ENCODE measurements around the gene FRMPD1.

The FRMPD1 gene

GRCh38 chr9:37620396-37620795, 30.4 kb upstream of the FRMPD1 start:
- Histone ChIP-seq H3K4me3 (ENCODE audit: low read length) (no peak overlapping the region), H3K9me2 (replicated peaks; ENCODE audit: insufficient read depth, low read length) (no peaks in the 10 kb centered on the region), H3K27ac (ENCODE audit: low read length) (no peak overlapping the region), H3K27me3 (replicated peaks; ENCODE audit: insufficient read depth, low read length) (no peaks in the 10 kb centered on the region), H3K79me2 (ENCODE audit: low read length) (no peaks in the 10 kb centered on the region), H4K20me1 (ENCODE audit: insufficient read depth, low read length) (no peaks in the 10 kb centered on the region), H3K9ac (ENCODE audit: low read length) (no peak overlapping the region), H3K4me2 (ENCODE audit: low read depth, low read length) (no peak overlapping the region), H3F3A (ENCODE audit: insufficient read depth, low read length) (no peaks in the 10 kb centered on the region), H2AFZ (ENCODE audit: low read length) (no peak overlapping the region), H3K4me1 (ENCODE audit: low read length) (no peaks in the 10 kb centered on the region), H3K36me3 (replicated peaks; ENCODE audit: insufficient read depth, low read length) (no peaks in the 10 kb centered on the region), H3K9me3 (replicated peaks; ENCODE audit: insufficient read depth, low read length) (no peaks in the 10 kb centered on the region)
- no peak for TF ChIP-seq EZH2 (optimal IDR thresholded peaks at IDR 0.05; ENCODE audit: low read depth, low read length)
- TF ChIP-seq CTCF (IDR thresholded peaks at IDR 0.05; ENCODE audit: low read length) = no peak
- TF ChIP-seq EZH2phosphoT487 (IDR thresholded peaks at IDR 0.05; ENCODE audit: low read length) = no peak
- DNase-seq = no peak

GRCh38 chr9:37621273-37622121, 29.3 kb upstream of the FRMPD1 start:
- Histone ChIP-seq H3K36me3 (replicated peaks; ENCODE audit: insufficient read depth, low read length) (no peaks in the 10 kb centered on the region), H3K9ac (ENCODE audit: low read length) (no peak overlapping the region), H2AFZ (ENCODE audit: low read length) (no peak overlapping the region), H3F3A (ENCODE audit: insufficient read depth, low read length) (no peaks in the 10 kb centered on the region), H3K4me2 (ENCODE audit: low read depth, low read length) (no peak overlapping the region), H3K27ac (ENCODE audit: low read length) (no peak overlapping the region), H4K20me1 (ENCODE audit: insufficient read depth, low read length) (no peaks in the 10 kb centered on the region), H3K27me3 (replicated peaks; ENCODE audit: insufficient read depth, low read length) (no peaks in the 10 kb centered on the region), H3K79me2 (ENCODE audit: low read length) (no peaks in the 10 kb centered on the region), H3K4me1 (ENCODE audit: low read length) (no peaks in the 10 kb centered on the region), H3K9me2 (replicated peaks; ENCODE audit: insufficient read depth, low read length) (no peaks in the 10 kb centered on the region), H3K9me3 (replicated peaks; ENCODE audit: insufficient read depth, low read length) (no peaks in the 10 kb centered on the region), H3K4me3 (ENCODE audit: low read length) (no peak overlapping the region)
- no peak for TF ChIP-seq EZH2 (optimal IDR thresholded peaks at IDR 0.05; ENCODE audit: low read depth, low read length)
- DNase-seq = no peak

GRCh38 chr9:37622462-37622861, 28.3 kb upstream of the FRMPD1 start:
- Histone ChIP-seq H3K9me3 (replicated peaks; ENCODE audit: insufficient read depth, low read length) (no peaks in the 10 kb centered on the region), H3K27me3 (replicated peaks; ENCODE audit: insufficient read depth, low read length) (no peaks in the 10 kb centered on the region), H3K36me3 (replicated peaks; ENCODE audit: insufficient read depth, low read length) (no peaks in the 10 kb centered on the region), H3K4me3 (ENCODE audit: low read length) (no peak overlapping the region), H3K9ac (ENCODE audit: low read length) (no peak overlapping the region), H4K20me1 (ENCODE audit: insufficient read depth, low read length) (no peaks in the 10 kb centered on the region), H3F3A (ENCODE audit: insufficient read depth, low read length) (no peaks in the 10 kb centered on the region), H3K27ac (ENCODE audit: low read length) (no peak overlapping the region), H3K9me2 (replicated peaks; ENCODE audit: insufficient read depth, low read length) (no peaks in the 10 kb centered on the region), H2AFZ (ENCODE audit: low read length) (no peak overlapping the region), H3K4me2 (ENCODE audit: low read depth, low read length) (no peak overlapping the region), H3K4me1 (ENCODE audit: low read length) (no peaks in the 10 kb centered on the region), H3K79me2 (ENCODE audit: low read length) (no peaks in the 10 kb centered on the region)
- DNase-seq = no peak
- no peak for TF ChIP-seq EZH2phosphoT487 (IDR thresholded peaks at IDR 0.05; ENCODE audit: low read length)
- TF ChIP-seq EZH2 (optimal IDR thresholded peaks at IDR 0.05; ENCODE audit: low read depth, low read length) = no peak
- TF ChIP-seq CTCF (IDR thresholded peaks at IDR 0.05; ENCODE audit: low read length) = no peak

GRCh38 chr9:37623267-37623666, 27.5 kb upstream of the FRMPD1 start:
- no peak for TF ChIP-seq EZH2phosphoT487 (IDR thresholded peaks at IDR 0.05; ENCODE audit: low read length)
- TF ChIP-seq EZH2 (optimal IDR thresholded peaks at IDR 0.05; ENCODE audit: low read depth, low read length) = no peak
- TF ChIP-seq CTCF (IDR thresholded peaks at IDR 0.05; ENCODE audit: low read length) = no peak
- Histone ChIP-seq H3K4me2 (ENCODE audit: low read depth, low read length) (no peak overlapping the region), H2AFZ (ENCODE audit: low read length) (no peak overlapping the region), H4K20me1 (ENCODE audit: insufficient read depth, low read length) (no peaks in the 10 kb centered on the region), H3K27me3 (replicated peaks; ENCODE audit: insufficient read depth, low read length) (no peaks in the 10 kb centered on the region), H3K4me1 (ENCODE audit: low read length) (no peaks in the 10 kb centered on the region), H3K27ac (ENCODE audit: low read length) (no peak overlapping the region), H3K79me2 (ENCODE audit: low read length) (no peaks in the 10 kb centered on the region), H3K9me2 (replicated peaks; ENCODE audit: insufficient read depth, low read length) (no peaks in the 10 kb centered on the region), H3F3A (ENCODE audit: insufficient read depth, low read length) (no peaks in the 10 kb centered on the region), H3K36me3 (replicated peaks; ENCODE audit: insufficient read depth, low read length) (no peaks in the 10 kb centered on the region), H3K9me3 (replicated peaks; ENCODE audit: insufficient read depth, low read length) (no peaks in the 10 kb centered on the region), H3K4me3 (ENCODE audit: low read length) (no peak overlapping the region), H3K9ac (ENCODE audit: low read length) (no peak overlapping the region)
- no peak for DNase-seq
